Ishikawa (cell line): ENCODE data around the gene AGTRAP.
A peak's percentile ranks its signal among the peaks of the same experiment; 100 is the strongest.

Source experiments
- CEBPB ChIP-seq: IDR thresholded peaks from 2 replicates; pipeline ENCODE4 v1.6.1; 2012
- CREB1 ChIP-seq: IDR thresholded peaks from 2 replicates; pipeline ENCODE4 v1.6.1; 2012; ENCODE audit warnings: low read depth
- EGR1 ChIP-seq: IDR thresholded peaks from 2 replicates; pipeline ENCODE4 v1.6.1; 2012
- EP300 ChIP-seq: IDR thresholded peaks from 2 replicates; pipeline ENCODE4 v1.6.1; 2012; ENCODE audit warnings: borderline replicate concordance
- FOXM1 ChIP-seq: IDR thresholded peaks from 2 replicates; pipeline ENCODE4 v1.6.1; 2012; ENCODE audit warnings: low read depth, borderline replicate concordance
- NFIC ChIP-seq: IDR thresholded peaks from 2 replicates; pipeline ENCODE4 v1.6.1; 2012
- RAD21 ChIP-seq: IDR thresholded peaks from 2 replicates; pipeline ENCODE4 v1.6.1; 2012; ENCODE audit warnings: low read depth
- TAF1 ChIP-seq: IDR thresholded peaks from 2 replicates; pipeline ENCODE4 v1.6.1; 2012; ENCODE audit warnings: low read depth, mild to moderate bottlenecking
- TCF12 ChIP-seq: IDR thresholded peaks from 2 replicates; pipeline ENCODE4 v1.6.1; 2012; ENCODE audit warnings: low read depth
- TEAD4 ChIP-seq: IDR thresholded peaks from 2 replicates; pipeline ENCODE4 v1.6.1; 2012
- YY1 ChIP-seq: IDR thresholded peaks from 2 replicates; pipeline ENCODE4 v1.6.1; 2012; ENCODE audit warnings: low read depth
- ZBTB7A ChIP-seq: IDR thresholded peaks from 2 replicates; pipeline ENCODE4 v1.6.1; 2012; ENCODE audit warnings: low read depth
- TF ChIP-seq, protein P1 (sequence below): IDR thresholded peaks from 2 replicates; pipeline ENCODE4 v1.6.1; 2012; ENCODE audit warnings: low read depth, mild to moderate bottlenecking
- TF ChIP-seq, protein P2 (sequence below): IDR thresholded peaks from 2 replicates; pipeline ENCODE4 v1.6.1; 2012
- TF ChIP-seq, protein P3 (sequence below): IDR thresholded peaks from 2 replicates; pipeline ENCODE4 v1.6.1; 2012

Gene AGTRAP

DNA sequence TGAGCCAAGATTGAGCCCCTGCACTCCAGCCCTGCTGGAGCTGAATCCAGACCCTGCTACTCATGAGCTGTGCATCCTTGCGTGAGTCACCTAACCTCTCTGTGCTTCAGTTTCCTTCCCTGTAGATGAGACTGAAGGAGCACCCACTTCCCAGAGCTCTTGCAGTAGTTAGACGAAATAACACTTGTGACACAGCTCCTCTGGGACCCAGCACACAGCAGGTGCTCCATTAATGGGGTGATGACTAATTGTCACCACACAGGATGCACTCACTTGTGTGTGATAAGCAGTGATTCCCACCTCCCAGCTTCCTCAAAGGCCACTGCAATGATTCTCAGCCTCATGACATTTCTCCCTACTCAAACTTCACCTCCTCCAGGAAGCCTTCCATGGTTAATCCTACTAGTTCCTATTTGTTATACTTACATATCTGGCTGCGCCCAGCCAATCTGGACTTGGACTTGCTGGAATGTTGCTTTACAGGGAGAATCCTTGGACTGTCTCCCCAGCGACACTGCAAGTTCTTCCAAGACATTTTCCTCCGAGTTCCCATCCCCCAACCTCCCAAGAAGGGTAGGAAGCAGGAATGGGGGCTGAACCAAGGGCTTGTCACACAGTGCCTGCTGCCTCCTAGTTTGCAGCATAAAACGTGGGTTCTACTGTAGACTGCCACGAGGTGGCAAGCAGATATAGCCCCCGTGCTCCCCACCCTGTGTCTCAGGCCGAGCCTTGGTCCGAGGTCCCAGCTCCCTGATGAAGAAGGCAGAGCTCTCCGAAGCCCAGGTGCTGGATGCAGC lies 27.2 kb upstream of the AGTRAP start:
- TF ChIP-seq CREB1 (no peak), TAF1 (no peak), FOXM1 (no peak), RAD21 (no peak), TEAD4 (no peak), NFIC (no peak), EGR1 (no peak), ZBTB7A (no peak), CEBPB (no peak)

DNA sequence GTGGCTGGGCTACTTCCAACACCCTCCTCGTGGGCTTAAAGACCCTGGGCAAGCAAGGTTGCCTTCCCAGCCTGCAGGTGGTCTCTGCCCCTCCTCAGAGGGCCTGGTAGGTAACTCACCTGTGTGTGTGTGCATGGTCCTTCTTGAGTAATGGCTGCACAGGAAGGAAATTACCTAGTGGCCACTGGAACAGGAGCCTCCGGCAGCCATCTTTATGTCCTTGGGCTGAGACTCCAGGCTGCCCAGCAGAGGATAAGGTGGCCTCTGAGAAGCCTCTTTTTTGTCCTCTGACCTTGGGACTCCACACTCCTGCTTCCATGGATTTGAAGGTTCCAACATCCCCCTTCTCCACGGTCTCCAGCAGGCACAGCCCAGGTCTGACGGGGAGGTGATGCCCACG lies 24.4 kb upstream of the AGTRAP start:
- TF ChIP-seq FOXM1 = no peak
- TF ChIP-seq, protein P1, sequence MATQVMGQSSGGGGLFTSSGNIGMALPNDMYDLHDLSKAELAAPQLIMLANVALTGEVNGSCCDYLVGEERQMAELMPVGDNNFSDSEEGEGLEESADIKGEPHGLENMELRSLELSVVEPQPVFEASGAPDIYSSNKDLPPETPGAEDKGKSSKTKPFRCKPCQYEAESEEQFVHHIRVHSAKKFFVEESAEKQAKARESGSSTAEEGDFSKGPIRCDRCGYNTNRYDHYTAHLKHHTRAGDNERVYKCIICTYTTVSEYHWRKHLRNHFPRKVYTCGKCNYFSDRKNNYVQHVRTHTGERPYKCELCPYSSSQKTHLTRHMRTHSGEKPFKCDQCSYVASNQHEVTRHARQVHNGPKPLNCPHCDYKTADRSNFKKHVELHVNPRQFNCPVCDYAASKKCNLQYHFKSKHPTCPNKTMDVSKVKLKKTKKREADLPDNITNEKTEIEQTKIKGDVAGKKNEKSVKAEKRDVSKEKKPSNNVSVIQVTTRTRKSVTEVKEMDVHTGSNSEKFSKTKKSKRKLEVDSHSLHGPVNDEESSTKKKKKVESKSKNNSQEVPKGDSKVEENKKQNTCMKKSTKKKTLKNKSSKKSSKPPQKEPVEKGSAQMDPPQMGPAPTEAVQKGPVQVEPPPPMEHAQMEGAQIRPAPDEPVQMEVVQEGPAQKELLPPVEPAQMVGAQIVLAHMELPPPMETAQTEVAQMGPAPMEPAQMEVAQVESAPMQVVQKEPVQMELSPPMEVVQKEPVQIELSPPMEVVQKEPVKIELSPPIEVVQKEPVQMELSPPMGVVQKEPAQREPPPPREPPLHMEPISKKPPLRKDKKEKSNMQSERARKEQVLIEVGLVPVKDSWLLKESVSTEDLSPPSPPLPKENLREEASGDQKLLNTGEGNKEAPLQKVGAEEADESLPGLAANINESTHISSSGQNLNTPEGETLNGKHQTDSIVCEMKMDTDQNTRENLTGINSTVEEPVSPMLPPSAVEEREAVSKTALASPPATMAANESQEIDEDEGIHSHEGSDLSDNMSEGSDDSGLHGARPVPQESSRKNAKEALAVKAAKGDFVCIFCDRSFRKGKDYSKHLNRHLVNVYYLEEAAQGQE = no peak
- no peak for TF ChIP-seq CREB1
- no peak for TF ChIP-seq RAD21
- TF ChIP-seq TEAD4 = no peak
- TF ChIP-seq, protein P2, sequence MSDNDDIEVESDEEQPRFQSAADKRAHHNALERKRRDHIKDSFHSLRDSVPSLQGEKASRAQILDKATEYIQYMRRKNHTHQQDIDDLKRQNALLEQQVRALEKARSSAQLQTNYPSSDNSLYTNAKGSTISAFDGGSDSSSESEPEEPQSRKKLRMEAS = no peak
- no peak for TF ChIP-seq TCF12
- no peak for TF ChIP-seq YY1
- no peak for TF ChIP-seq CEBPB
- TF ChIP-seq EP300 = no peak
- no peak for TF ChIP-seq TAF1

DNA sequence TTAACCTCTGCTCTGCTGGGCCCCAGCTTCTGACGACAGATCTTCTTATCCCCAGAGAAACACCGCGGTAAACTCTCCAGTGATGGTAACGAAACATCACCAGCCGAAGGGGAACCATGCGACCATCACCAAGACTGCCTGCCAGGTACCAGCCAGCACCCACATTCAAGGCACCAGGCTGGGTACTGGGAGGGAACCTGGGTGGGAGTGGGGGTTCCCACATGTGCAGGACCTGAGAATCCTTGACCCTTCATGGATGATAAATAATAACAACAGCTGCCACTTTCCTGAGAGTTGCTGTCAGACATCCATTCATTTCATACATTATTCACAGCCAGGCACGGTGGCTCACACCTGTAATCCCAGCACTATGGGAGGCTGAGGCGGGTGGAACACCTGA lies 23.7 kb upstream of the AGTRAP start:
- TF ChIP-seq CREB1 = no peak
- no peak for TF ChIP-seq TEAD4
- TF ChIP-seq RAD21 = no peak
- TF ChIP-seq, protein P3, sequence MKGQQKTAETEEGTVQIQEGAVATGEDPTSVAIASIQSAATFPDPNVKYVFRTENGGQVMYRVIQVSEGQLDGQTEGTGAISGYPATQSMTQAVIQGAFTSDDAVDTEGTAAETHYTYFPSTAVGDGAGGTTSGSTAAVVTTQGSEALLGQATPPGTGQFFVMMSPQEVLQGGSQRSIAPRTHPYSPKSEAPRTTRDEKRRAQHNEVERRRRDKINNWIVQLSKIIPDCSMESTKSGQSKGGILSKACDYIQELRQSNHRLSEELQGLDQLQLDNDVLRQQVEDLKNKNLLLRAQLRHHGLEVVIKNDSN = no peak
- TF ChIP-seq EGR1 = no peak
- no peak for TF ChIP-seq CEBPB
- TF ChIP-seq TCF12 = no peak

DNA sequence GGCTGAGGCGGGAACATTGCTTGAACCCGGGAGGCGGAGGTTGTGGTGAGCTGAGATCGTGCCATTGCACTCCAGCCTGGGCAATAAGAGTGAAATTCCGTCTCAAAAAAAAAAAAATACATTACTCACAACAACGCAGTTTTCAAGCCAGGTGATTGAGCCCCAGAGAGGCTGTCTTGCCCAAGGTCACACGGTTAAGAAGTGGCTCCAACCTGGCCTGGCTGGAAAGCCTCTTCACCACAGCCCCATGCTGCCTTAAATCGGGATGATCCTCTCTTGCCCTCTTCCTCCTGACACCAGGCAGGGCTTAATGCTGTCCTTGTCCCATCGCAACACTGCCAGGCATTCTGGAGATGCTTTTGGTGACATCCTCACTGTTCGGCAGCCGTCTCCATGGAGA lies 22.8 kb upstream of the AGTRAP start:
- TF ChIP-seq CEBPB = peak; percentile 56
- TF ChIP-seq, protein P1 = no peak

DNA sequence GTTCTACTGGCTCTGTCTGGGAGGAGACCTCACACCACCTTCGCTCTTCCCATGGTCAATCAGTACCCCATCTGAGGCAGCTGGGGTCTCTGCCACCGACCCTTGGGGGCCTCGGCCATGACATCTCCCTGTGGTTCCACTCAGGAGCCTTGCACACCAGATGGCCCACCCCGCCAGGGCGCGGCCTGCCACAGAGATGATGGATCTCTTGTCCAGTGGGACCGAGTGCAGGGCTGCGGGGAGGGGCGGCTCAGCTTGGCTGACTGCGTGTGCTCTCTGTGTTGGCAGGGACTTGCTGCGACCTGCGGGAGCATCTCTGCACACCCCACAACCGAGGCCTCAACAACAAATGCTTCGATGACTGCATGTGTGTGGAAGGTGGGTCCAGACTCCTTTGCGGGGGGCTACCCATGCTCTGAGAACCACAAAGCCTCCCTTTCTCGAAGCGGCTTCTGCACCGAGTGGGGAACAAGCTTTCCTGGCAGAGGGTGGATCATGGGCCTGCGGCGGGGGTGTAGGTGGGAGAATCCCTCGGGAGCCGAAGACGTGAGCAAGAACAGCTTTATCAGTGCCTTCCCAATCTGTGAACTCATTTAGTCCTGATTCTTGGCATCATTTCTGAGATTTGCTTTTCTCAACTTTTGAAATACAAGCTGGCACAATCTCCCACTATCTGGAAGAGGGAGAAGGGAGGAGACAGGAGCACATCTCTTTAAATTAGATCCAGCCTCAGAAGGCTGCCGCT lies 20.9 kb upstream of the AGTRAP start:
- no peak for TF ChIP-seq TCF12
- no peak for TF ChIP-seq TAF1
- TF ChIP-seq ZBTB7A = no peak
- TF ChIP-seq TEAD4 = no peak
- TF ChIP-seq RAD21 = no peak
- TF ChIP-seq, protein P1 = no peak
- no peak for TF ChIP-seq NFIC
- no peak for TF ChIP-seq CEBPB
